Measurements from ENCODE around the gene RPL11.
A peak's percentile ranks its signal among the peaks of the same experiment; 100 is the strongest.
"Not testable (repeated sequence)": the region's sequence is repeated elsewhere in the genome, so short reads cannot be mapped to it uniquely, and the experiment has no call there.

The RPL11 gene

DNA sequence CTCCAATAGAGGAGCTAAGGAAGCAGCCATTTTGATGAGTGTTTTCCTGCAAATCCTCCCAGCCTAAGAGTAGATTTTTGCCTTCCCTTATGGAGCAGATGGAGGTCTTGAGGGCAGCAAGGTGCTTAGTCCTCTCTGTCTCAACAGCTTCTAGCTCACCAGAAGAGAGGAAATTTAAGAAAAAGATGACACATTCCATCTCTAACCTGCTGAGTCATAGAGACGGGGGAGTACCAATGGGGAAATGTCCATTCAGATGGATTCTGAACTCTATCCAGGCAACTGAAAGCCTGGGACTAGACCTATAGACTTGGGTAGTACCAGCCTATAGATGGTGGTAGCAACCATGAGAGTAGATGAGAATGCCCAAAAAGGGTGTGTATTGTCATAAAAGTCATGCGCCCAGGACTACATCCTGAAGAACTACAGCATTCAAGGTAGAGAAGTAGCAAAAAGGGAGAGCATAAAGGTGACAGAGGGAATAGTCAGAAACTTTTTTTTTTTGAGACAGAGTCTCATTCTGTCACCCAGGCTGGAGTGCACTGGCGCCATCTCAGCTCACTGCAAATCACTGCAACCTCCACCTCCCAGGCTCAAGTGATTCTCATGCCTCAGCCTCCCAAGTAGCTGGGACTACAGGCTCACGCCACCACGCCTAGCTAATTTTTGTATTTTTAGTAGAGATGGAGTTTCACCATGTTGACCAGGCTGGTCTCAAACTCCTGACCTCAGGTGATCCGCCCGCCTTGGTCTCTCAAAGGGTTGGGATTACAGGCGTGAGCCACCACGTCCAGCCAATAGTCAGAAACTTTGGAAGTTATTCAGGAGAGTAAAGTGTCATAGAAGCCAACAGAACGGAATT, 41.0 kb downstream of the RPL11 start:
- DNase-seq (ENCODE audit: low read depth), result peak; percentile 53

DNA sequence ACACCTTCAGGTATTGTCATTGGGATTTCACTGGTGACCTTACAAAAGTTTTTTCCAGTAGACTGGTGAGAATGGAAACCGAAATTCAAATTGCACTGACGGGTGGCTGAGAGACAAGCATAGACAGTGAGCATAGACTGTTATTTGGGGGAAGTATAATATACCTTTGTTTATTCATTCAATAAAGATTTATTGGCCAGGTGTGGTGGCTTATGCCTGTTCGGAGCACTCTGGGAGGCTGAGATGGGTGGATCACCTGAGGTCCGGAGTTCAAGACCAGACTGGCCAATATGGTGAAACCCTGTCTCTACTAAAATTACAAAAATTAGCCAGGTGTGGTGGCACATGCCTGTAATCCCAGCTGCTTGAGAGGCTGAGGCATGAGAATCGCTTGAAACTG, 41.7 kb downstream of the RPL11 start:
- DNase-seq (ENCODE audit: low read depth), result not testable (repeated sequence)

GRCh38 chr1:23736437-23737134, 45.0 kb downstream of the RPL11 start:
- no peak for DNase-seq (ENCODE audit: low read depth)

DNA sequence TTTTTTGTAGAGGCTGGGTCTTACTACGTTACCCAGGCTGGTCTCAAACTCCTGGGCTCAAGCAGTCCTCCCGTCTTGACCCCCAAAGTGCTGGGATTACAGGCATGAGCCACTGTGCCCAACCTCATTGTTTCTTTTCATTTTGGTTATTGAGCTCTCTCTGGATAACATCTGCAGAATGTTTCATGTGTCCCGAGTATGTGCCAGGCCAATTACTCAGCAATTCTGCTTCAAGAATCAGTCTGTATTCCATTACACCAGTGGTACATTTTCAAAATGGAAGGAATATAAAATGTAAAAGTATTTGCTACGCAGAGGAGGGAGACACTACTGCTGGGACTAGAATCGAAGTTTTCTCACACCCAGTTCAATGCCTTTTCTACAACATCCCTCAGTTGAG, 50.0 kb downstream of the RPL11 start:
- DNase-seq (ENCODE audit: low read depth), result no peak

DNA sequence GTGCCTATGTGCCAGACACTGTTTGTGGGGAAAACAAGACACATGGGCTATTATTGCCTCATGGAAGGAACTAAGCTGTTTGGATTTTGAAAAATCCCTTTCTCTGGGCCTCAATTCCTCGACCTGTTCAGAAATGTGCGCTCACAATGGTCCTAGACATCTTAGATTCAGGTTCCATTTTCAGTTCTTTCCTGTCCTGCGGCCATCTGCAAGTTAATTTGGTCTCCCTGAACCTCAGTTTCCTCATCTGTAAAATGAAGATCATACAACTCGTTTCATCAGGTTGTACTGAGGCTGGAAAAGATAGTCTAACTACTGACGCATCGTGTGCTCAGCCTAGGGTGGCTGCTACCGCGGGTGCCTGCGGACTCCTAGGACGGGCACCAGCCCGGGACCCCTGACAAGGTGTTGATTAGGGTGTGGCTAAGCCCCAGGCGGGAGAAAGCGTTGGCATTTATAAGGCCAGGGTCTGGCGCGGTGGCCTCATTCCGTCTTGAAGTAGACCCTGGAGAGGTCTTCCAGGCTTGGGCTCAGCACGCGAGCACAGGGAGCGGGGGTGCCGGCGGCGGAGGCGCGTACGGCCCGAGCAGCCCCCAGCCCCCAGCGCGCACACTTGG, 51.2 kb downstream of the RPL11 start:
- DNase-seq (ENCODE audit: low read depth), result no peak

- peak; percentile 59 for DNase-seq (ENCODE audit: low read depth)
These were observed 51.9 kb downstream of the RPL11 start, which contains the start of gene ELOA for GRCh38 chr1:23743287-23744152. Gene ELOA, plus strand, starts transcription at chr1:23743471. Its CDS starts 33 bp downstream, at chr1:23743504.

GRCh38 chr1:23745515-23745914, 53.9 kb downstream of the RPL11 start:
- peak; percentile 59 for DNase-seq (ENCODE audit: low read depth)

Measured in iris pigment epithelial cell (primary cell).